H1 (cell line): ENCODE measurements around the gene BTBD9. TPM values are rescaled to one million over a fixed set of nuclear protein-coding genes. Genes with fewer than 3 reads are reported as not detected.

ENCODE experiments used
- CTCF ChIA-PET: fragments of 300-600 bp; sonication (Branson Sonifier 250); formaldehyde crosslinking; loops from one replicate; lab custom pipeline; 2021; ENCODE audit not compliant: partially characterized antibody; lab: Charles Lee
- POLR2A ChIA-PET: fragments of 300-600 bp; sonication (Branson Sonifier 250); formaldehyde crosslinking; loops from one replicate; lab custom pipeline; 2021; ENCODE audit warnings: inconsistent platforms; ENCODE audit not compliant: partially characterized antibody; lab: Charles Lee
- DNase-seq, 2 experiments: peaks; one replicate each; pipeline versions ENCODE4 v3.0.0 to v3.0.0-alpha.2; 2010 to 2022; ENCODE audit warnings: low spot score in 2 of 2, low read depth in 1 of 2, mixed read lengths in 1 of 2
- FAIRE-seq: peaks from 2 replicates; lab custom pipeline; 2011; peaks lifted over from hg19 to GRCh38; lab: Jason Lieb, UNC
- H2AFZ ChIP-seq: 2 replicates; pipeline ENCODE4 v1.8.1; 2012; ENCODE audit warnings: low read length, inconsistent platforms
- H2AK5ac ChIP-seq: 2 replicates; pipeline ENCODE4 v1.6.1; 2013; ENCODE audit warnings: low read depth, low read length
- H2BK120ac ChIP-seq: replicated peaks from 2 replicates; pipeline ENCODE3; 2013; ENCODE audit warnings: low read depth, low read length, inconsistent platforms
- H2BK12ac ChIP-seq: 2 replicates; pipeline ENCODE4 v1.6.1; 2013; ENCODE audit warnings: low read depth, low read length
- H2BK15ac ChIP-seq: 2 replicates; pipeline ENCODE4 v1.6.1; 2013; ENCODE audit warnings: low read length
- H2BK20ac ChIP-seq: 2 replicates; pipeline ENCODE4 v1.6.1; 2013; ENCODE audit warnings: low read length
- H2BK5ac ChIP-seq: 2 replicates; pipeline ENCODE4 v1.6.1; 2013; ENCODE audit warnings: low read depth, low read length
- H3K14ac ChIP-seq: 2 replicates; pipeline ENCODE4 v1.6.1; 2013; ENCODE audit warnings: inconsistent platforms; ENCODE audit not compliant: insufficient read length
- H3K18ac ChIP-seq: 2 replicates; pipeline ENCODE4 v1.6.1; 2013; ENCODE audit warnings: low read length; ENCODE audit errors: extremely low read depth
- H3K23ac ChIP-seq: 2 replicates; pipeline ENCODE4 v1.6.1; 2013; ENCODE audit warnings: inconsistent platforms; ENCODE audit not compliant: insufficient read length
- H3K23me2 ChIP-seq: 2 replicates; pipeline ENCODE4 v1.6.1; 2013; ENCODE audit warnings: low read depth, low read length
- H3K27ac ChIP-seq: 2 replicates; pipeline ENCODE4 v1.6.1; 2011; ENCODE audit warnings: low read depth, low read length, inconsistent platforms
- H3K27me3 ChIP-seq, 4 experiments: replicated peaks in 1 of 4; 1 replicate in 1 of 4; 2 replicates in 3 of 4; pipeline versions ENCODE4 v1.6.1 to v1.8.1; 2011 to 2013; ENCODE audit warnings: low read length in 3 of 4, mild to moderate bottlenecking in 3 of 4, inconsistent platforms in 2 of 4, mixed read lengths in 2 of 4, moderate library complexity in 1 of 4; ENCODE audit not compliant: control insufficient read depth in 3 of 4, insufficient read depth in 3 of 4; ENCODE audit errors: extremely low read depth in 1 of 4
- H3K36me3 ChIP-seq, 4 experiments: 2 replicates each; pipeline versions ENCODE4 v1.6.1 to v1.8.1; 2011 to 2013; ENCODE audit warnings: mild to moderate bottlenecking in 4 of 4, low read length in 3 of 4, moderate library complexity in 2 of 4, control low read depth in 1 of 4, inconsistent platforms in 1 of 4; ENCODE audit not compliant: insufficient read depth in 4 of 4, control insufficient read depth in 2 of 4
- H3K4ac ChIP-seq: replicated peaks from 2 replicates; pipeline ENCODE3; 2013; ENCODE audit warnings: low read length, low read depth, mixed read lengths, inconsistent platforms; ENCODE audit not compliant: insufficient read length
- H3K4me1 ChIP-seq, 4 experiments: replicated peaks in 1 of 4; 1 replicate in 1 of 4; 2 replicates in 3 of 4; pipeline versions ENCODE4 v1.6.1 to v1.8.1; 2011 to 2013; ENCODE audit warnings: low read length in 3 of 4, inconsistent platforms in 2 of 4, mixed read lengths in 1 of 4; ENCODE audit not compliant: insufficient read depth in 4 of 4, control insufficient read depth in 3 of 4
- H3K4me2 ChIP-seq, 2 experiments: 2 replicates each; pipeline versions ENCODE4 v1.6.1 to v1.8.1; 2011 to 2013; ENCODE audit warnings: low read depth in 2 of 2, low read length in 2 of 2, control low read depth in 1 of 2, inconsistent platforms in 1 of 2, mild to moderate bottlenecking in 1 of 2; ENCODE audit not compliant: insufficient read depth in 1 of 2
- H3K4me3 ChIP-seq, 4 experiments: fragments of 200-600, 300-600 bp in 1 of 4; sonication (generic), shearing (Covaris generic), sonication (Bioruptor Twin) in 1 of 4; 2 replicates each; pipeline versions ENCODE4 v1.5.1 to v1.8.1; 2011 to 2016; ENCODE audit warnings: low read length in 4 of 4, low read depth in 3 of 4, control low read depth in 2 of 4, inconsistent platforms in 2 of 4, mild to moderate bottlenecking in 2 of 4, mixed read lengths in 1 of 4, moderate library complexity in 1 of 4; ENCODE audit not compliant: insufficient read depth in 2 of 4; ENCODE audit errors: extremely low read depth in 1 of 4
- H3K56ac ChIP-seq: replicated peaks from 2 replicates; pipeline ENCODE3; 2013; ENCODE audit warnings: low read depth, mild to moderate bottlenecking, mixed read lengths, low read length, inconsistent platforms; ENCODE audit not compliant: insufficient read length
- H3K79me1 ChIP-seq: 2 replicates; pipeline ENCODE4 v1.6.1; 2013; ENCODE audit warnings: low read depth, low read length, control low read depth
- H3K79me2 ChIP-seq, 2 experiments: 2 replicates each; pipeline versions ENCODE4 v1.6.1 to v1.8.1; 2012 to 2013; ENCODE audit warnings: low read length in 2 of 2, mild to moderate bottlenecking in 2 of 2, inconsistent platforms in 1 of 2; ENCODE audit not compliant: insufficient read depth in 2 of 2, control insufficient read depth in 1 of 2
- H3K9ac ChIP-seq, 4 experiments: replicated peaks in 1 of 4; 1 replicate in 1 of 4; 2 replicates in 3 of 4; pipeline versions ENCODE4 v1.6.1 to v1.8.1; 2011 to 2013; ENCODE audit warnings: low read depth in 3 of 4, low read length in 3 of 4, control low read depth in 2 of 4, mild to moderate bottlenecking in 2 of 4, moderate library complexity in 2 of 4, inconsistent platforms in 1 of 4; ENCODE audit errors: extremely low read depth in 1 of 4
- H3K9me3 ChIP-seq, 2 experiments: 2 replicates each; pipeline versions ENCODE4 v1.6.1 to v1.8.1; 2012 to 2013; ENCODE audit warnings: mild to moderate bottlenecking in 2 of 2, moderate library complexity in 2 of 2, control low read depth in 1 of 2, inconsistent platforms in 1 of 2, low read depth in 1 of 2, low read length in 1 of 2, mixed read lengths in 1 of 2; ENCODE audit not compliant: insufficient read depth in 2 of 2
- H4K20me1 ChIP-seq, 2 experiments: replicated peaks in 1 of 2; 2 replicates each; pipeline versions ENCODE3 to v1.8.1; 2011 to 2013; ENCODE audit warnings: inconsistent platforms in 2 of 2, low read length in 2 of 2, mild to moderate bottlenecking in 1 of 2; ENCODE audit not compliant: insufficient read depth in 2 of 2, control insufficient read depth in 1 of 2
- H4K5ac ChIP-seq: 2 replicates; pipeline ENCODE4 v1.6.1; 2013; ENCODE audit warnings: low read length, low read depth, mixed read lengths, inconsistent platforms; ENCODE audit not compliant: insufficient read length
- H4K8ac ChIP-seq: 2 replicates; pipeline ENCODE4 v1.8.0; 2013; ENCODE audit warnings: mild to moderate bottlenecking, moderate library complexity, low read length, inconsistent platforms; ENCODE audit not compliant: insufficient read depth; ENCODE audit errors: extremely low read depth
- H4K91ac ChIP-seq: replicated peaks from 2 replicates; pipeline ENCODE3; 2013; ENCODE audit warnings: low read length, mixed read lengths, inconsistent platforms; ENCODE audit not compliant: insufficient read length
- BACH1 ChIP-seq: IDR thresholded peaks from 2 replicates; pipeline ENCODE4 v1.6.1; 2012; ENCODE audit warnings: low read length, improper control_type of control experiment
- BRCA1 ChIP-seq: IDR thresholded peaks from 2 replicates; pipeline ENCODE4 v1.6.1; 2012; ENCODE audit warnings: low read depth, low read length, improper control_type of control experiment
- CREB1 ChIP-seq: IDR thresholded peaks from 2 replicates; pipeline ENCODE4 v1.6.1; 2012; ENCODE audit warnings: inconsistent platforms
- CTBP2 ChIP-seq: IDR thresholded peaks from 2 replicates; pipeline ENCODE4 v1.7.0; 2011; ENCODE audit warnings: borderline replicate concordance, mild to moderate bottlenecking, moderate library complexity, mixed read lengths, low read length; ENCODE audit not compliant: insufficient read depth, insufficient read length
- EP300 ChIP-seq, 2 experiments: IDR thresholded peaks; 1 replicate in 1 of 2; 2 replicates in 1 of 2; pipeline ENCODE4 v1.6.1; 2011 to 2012; ENCODE audit warnings: low read depth in 2 of 2, low read length in 2 of 2, mild to moderate bottlenecking in 2 of 2, borderline replicate concordance in 1 of 2, inconsistent platforms in 1 of 2, moderate library complexity in 1 of 2
- MAFK ChIP-seq: IDR thresholded peaks from 2 replicates; pipeline ENCODE4 v1.6.1; 2012; ENCODE audit warnings: low read depth, mild to moderate bottlenecking, improper control_type of control experiment, low read length
- NRF1 ChIP-seq: IDR thresholded peaks from 2 replicates; pipeline ENCODE4 v1.6.1; 2011; ENCODE audit warnings: mild to moderate bottlenecking, low read depth, low read length, improper control_type of control experiment
- POLR2AphosphoS5 ChIP-seq: IDR thresholded peaks from 2 replicates; pipeline ENCODE4 v1.6.1; 2011; ENCODE audit warnings: low read depth, low read length
- SIRT6 ChIP-seq: IDR thresholded peaks from one replicate; pipeline ENCODE4 v1.7.1; 2012; ENCODE audit warnings: low read length, inconsistent platforms
- SP2 ChIP-seq: IDR thresholded peaks from 2 replicates; pipeline ENCODE4 v1.6.1; 2012; ENCODE audit warnings: mild to moderate bottlenecking, low read length, inconsistent platforms
- TEAD4 ChIP-seq: IDR thresholded peaks from 2 replicates; pipeline ENCODE4 v1.6.1; 2012; ENCODE audit warnings: low read depth, low read length, inconsistent platforms, mixed read lengths
- YY1 ChIP-seq: IDR thresholded peaks from 2 replicates; pipeline ENCODE4 v1.6.1; 2011; ENCODE audit warnings: low read depth, mild to moderate bottlenecking, low read length
- WGBS, 2 experiments: shearing (Covaris generic) in 1 of 2; methylation state at CpG; one replicate each; pipeline versions ENCODE4 v1.1.6 to v1.1.7; 2013 to 2015; ENCODE audit warnings: low lambda C conversion rate in 2 of 2, mixed read lengths in 2 of 2, inconsistent platforms in 1 of 2, low coverage in 1 of 2, missing lambda C conversion rate in 1 of 2; ENCODE audit not compliant: insufficient replicate concordance in 2 of 2, insufficient coverage in 1 of 2, insufficient read length in 1 of 2; ENCODE audit errors: extremely low coverage in 1 of 2, missing lambda C conversion rate in 1 of 2; 5-methylcytosine and 5-hydroxymethylcytosine counted together
- polyA plus RNA-seq, 7 experiments: library from polyadenylated mRNA; depleted of rRNA in 3 of 7; stranded (reverse) in 5 of 7; unstranded in 2 of 7; fragments of >200 nt in 5 of 7; fragments of 200-250 nt in 2 of 7; gene quantifications; 1 replicate in 5 of 7; 2 replicates in 1 of 7; 4 replicates in 1 of 7; pipeline versions ENCODE4 v1.2.1 to v1.2.3, GENCODE V29; 2011 to 2013; ENCODE audit warnings: missing spikeins in 2 of 7, mixed read lengths in 2 of 7
- total RNA-seq: library from RNA; stranded (reverse); fragmentation: NEBNext Ultra II Directional; extraction: Animal tissue kit (Norgen Biotek cat#: 25700); gene quantifications from 2 replicates; pipeline ENCODE4 v1.2.1, GENCODE V29; 2021
- TF ChIP-seq, protein P1 (sequence below): IDR thresholded peaks from 2 replicates; pipeline ENCODE4 v1.6.1; 2012; ENCODE audit warnings: low read length, inconsistent platforms

The BTBD9 gene
- total and polyA plus RNA-seq, 2 of the 8 experiments (the other 6 are each of a cell fraction or from before 2014, with no cell fraction given), result 0.92 to 4.1 TPM

DNA sequence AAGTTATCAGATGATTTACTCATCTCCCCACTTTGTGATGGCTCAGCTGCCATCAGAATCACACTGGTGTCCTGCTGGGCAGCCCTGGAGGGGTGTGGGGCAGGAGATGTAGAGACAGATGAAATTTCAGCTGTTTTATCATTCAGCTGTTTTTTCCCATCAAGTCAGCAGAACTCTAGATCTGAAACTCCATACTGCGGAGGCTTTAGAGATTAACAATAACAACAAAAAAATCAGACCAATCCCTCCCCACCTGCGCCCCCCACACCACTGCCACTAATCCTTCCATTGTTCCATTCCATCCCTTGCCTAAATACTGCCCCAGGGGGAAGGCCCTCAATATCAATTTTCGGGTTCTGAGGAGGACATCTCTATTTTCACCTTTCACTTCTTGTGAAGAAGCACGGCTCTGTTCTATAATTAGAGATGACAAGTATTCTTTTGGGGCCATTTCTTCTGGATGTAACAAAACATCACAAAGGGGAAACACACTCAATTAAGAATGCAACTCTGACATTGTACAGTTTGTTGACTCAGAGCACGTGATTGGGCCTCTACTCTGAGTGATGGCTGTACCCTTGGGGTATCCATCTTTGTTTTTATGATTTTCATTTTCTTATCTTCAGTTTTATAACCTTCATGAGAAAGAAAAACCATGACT lies 423.9 kb downstream of the BTBD9 start:
- DNase-seq, result no peak
- no peak for FAIRE-seq
- H3K27ac ChIP-seq, result no peak overlapping the region

More for the DNA sequence above, 423.9 kb downstream of the BTBD9 start:
- Histone ChIP-seq H3K23ac (no peak overlapping the region), H3K79me1 (no peaks in the 10 kb centered on the region), H2BK12ac (no peak overlapping the region), H3K56ac (no peak overlapping the region), H2BK5ac (no peak overlapping the region), H3K79me2 (no peaks in the 10 kb centered on the region), H2BK15ac (no peak overlapping the region), H3K4me1 (peaks cover 2 to 15% (median 8%) of the 10 kb centered on the region in 4 experiments), H2AK5ac (no peak overlapping the region), H4K8ac (no peak overlapping the region; the same call in 1 of the 2 replicates), H3K4me2 (no peak overlapping the region), H4K5ac (no peak overlapping the region), H2BK20ac (no peak overlapping the region), H3K14ac (no peak overlapping the region), H3K4ac (no peak overlapping the region), H3K18ac (no peak overlapping the region), H4K91ac (no peak overlapping the region), H4K20me1 (peaks cover 0 to 2% of the 10 kb centered on the region in 2 experiments), H3K9ac (no peak overlapping the region), H3K23me2 (no peaks in the 10 kb centered on the region), H2BK120ac (no peak overlapping the region), H3K36me3 (no peaks in the 10 kb centered on the region), H3K4me3 (no peak overlapping the region), H3K9me3 (no peaks in the 10 kb centered on the region), H3K27me3 (no peaks in the 10 kb centered on the region; a peak in 1 of 7 replicates), H2AFZ (no peak overlapping the region)
- ChIA-PET CTCF (interaction anchor here (0.8 to 1.5 kb wide), 3 partner anchors 16 to 278 kb away, joined by 3 to 4 read pairs (median 3); no protein-coding TSS in a partner anchor), POLR2A (no interaction called here)
- no peak for TF ChIP-seq POLR2AphosphoS5
- TF ChIP-seq BACH1, result no peak
- TF ChIP-seq CREB1, result no peak
- no peak for TF ChIP-seq SP2
- no peak for TF ChIP-seq MAFK
- TF ChIP-seq NRF1, result no peak
- no peak for TF ChIP-seq CTBP2
- TF ChIP-seq EP300 (IDR thresholded peaks at IDR 0.05; ENCODE audit: borderline replicate concordance in 1 of 2, low read depth in 2 of 2, low read length in 2 of 2), result no peak
- no peak for TF ChIP-seq YY1
- TF ChIP-seq, protein P1, sequence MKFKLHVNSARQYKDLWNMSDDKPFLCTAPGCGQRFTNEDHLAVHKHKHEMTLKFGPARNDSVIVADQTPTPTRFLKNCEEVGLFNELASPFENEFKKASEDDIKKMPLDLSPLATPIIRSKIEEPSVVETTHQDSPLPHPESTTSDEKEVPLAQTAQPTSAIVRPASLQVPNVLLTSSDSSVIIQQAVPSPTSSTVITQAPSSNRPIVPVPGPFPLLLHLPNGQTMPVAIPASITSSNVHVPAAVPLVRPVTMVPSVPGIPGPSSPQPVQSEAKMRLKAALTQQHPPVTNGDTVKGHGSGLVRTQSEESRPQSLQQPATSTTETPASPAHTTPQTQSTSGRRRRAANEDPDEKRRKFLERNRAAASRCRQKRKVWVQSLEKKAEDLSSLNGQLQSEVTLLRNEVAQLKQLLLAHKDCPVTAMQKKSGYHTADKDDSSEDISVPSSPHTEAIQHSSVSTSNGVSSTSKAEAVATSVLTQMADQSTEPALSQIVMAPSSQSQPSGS, result no peak
- TF ChIP-seq SIRT6, result no peak
- no peak for TF ChIP-seq TEAD4
- no peak for TF ChIP-seq BRCA1
- WGBS, 2 experiments, result 92% methylated on average over 5 of the region's 5 CpGs; no CpG with 5 or more reads in 1 of the 2 experiments
